Bronchus fibroblast of lung (primary cell): Measurements from ENCODE around the gene RPA3. TPM values are rescaled to one million over a fixed set of nuclear protein-coding genes. Genes with fewer than 3 reads are reported as not detected.

Source experiments
- total RNA-seq: library from RNA; depleted of rRNA; stranded (reverse); fragments of >200 nt; gene quantifications from 2 replicates; pipeline ENCODE4 v1.2.3, GENCODE V29; 2015

Gene RPA3
- total RNA-seq = 54.7 and 64.9 TPM in 2 replicates

GRCh38 chr7:7718492-7718891, at the start of gene RPA3:
TSS of gene RPA3 (minus strand) at chr7:7718607. CDS start at chr7:7640418, 78,189 bp downstream.

GRCh38 chr7:7640221-7641128, 77.9 kb downstream of the RPA3 start, which contains the start of gene UMAD1:
TSS of gene UMAD1 (plus strand) at chr7:7640752. CDS start at chr7:7673372, 32,620 bp downstream.

Other genes starting within 250 kb of the RPA3 start
- 0.17 TPM in 1 of 2 replicates, not detected in the other for gene COL28A1, start 182.7 kb downstream of the RPA3 start, total RNA-seq
- 29.6 and 30.8 TPM in 2 replicates for gene MIOS, start 151.7 kb downstream of the RPA3 start, total RNA-seq
- 7.7 and 11.4 TPM in 2 replicates for gene UMAD1, start 77.9 kb downstream of the RPA3 start, total RNA-seq